Cardiac septum (tissue), 1 donor: Measurements from ENCODE around the gene PKNOX2. TPM values are rescaled to one million over a fixed set of nuclear protein-coding genes. Genes with fewer than 3 reads are reported as not detected.
A peak's percentile ranks its signal among the peaks of the same experiment; 100 is the strongest.

Experiments
- DNase-seq: peaks from one replicate; pipeline ENCODE4 v3.0.0-alpha.2; 2020; ENCODE audit warnings: low spot score
- intact Hi-C: fragments of 100-400 bp; cut with DNase I; formaldehyde crosslinking; loops from one replicate; pipeline ENCODE4 v1.14.0; 2022
- total RNA-seq: library from RNA; stranded (reverse); fragmentation: NEBNext Ultra II Directional; extraction: Animal tissue kit (Norgen Biotek cat#: 25700); gene quantifications from one replicate; pipeline ENCODE4 v1.2.1, GENCODE V29; 2021
- donor health status: DM: no; HTN: no; CAD: no.

Gene PKNOX2
- total RNA-seq, 1 donor from 2014 or later = 7.1 TPM

DNA sequence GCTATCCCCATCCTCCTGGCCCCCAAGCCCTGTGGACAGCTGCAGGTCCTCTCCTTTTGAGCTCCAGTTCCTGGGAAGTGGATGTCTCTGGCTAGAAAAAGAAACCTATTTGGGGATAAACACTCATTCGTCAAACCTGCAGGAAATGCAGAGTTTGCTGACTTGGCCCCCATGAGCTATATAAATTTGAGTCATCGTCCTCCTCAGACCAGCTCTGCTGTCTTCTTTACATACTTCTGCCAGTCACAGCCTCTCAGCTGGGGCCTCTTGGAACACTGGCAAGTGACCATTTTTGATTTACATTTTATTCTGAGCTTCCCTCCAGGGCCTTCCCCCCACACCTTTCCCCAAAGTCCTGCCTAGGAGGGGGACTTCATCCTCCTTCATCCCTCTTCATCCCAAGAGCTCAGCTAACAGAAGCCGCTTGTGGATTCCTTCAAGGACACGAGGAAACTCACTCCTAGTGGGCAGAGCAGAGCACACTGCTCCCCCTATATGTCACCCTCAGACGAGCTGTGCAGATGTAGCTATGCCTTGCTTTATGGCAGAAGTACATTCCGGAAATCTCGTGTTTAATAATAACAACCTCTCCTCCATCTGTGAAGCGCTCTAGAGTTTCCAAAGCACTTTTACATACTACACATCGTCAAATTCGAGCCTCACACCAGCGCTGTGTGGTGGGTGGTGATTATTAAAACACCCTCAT, 199.7 kb downstream of the PKNOX2 start:
- DNase-seq = no peak
- intact Hi-C loops = no loop called here

DNA sequence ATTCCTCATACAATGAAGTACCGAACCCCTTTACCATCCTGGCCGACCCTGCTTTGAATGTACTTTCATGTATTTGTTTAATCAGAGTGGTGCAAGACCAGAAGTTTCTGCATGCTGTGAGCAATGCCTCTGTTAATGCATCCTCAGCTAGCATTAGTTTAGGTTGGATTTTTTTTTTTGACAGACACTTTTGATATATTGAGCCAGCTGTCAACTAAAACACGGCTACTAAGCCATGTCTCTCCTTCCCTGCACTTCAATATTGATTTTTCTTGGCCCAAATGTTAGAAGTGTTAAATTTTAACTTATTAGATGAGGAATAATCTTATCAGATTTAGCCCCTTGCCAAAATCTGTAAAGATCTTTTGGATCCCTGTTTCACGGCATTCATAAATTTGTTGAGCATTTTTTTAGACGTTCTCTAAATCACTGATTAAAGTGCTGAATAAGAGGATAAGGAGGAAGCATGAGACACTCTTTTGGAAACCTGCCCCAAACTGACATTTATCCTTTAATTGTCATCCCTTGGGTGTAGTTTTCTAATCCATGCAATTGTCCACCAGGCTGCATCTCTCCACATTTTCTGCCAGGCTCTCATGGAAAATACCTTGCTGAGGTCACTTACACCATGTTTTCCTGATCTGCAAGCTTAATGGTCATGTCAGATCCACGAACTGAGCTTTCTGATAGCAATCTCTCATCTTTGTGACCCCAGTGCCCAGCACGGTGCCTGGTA, 200.8 kb downstream of the PKNOX2 start:
- no peak for DNase-seq
- intact Hi-C loops = no loop called here

DNA sequence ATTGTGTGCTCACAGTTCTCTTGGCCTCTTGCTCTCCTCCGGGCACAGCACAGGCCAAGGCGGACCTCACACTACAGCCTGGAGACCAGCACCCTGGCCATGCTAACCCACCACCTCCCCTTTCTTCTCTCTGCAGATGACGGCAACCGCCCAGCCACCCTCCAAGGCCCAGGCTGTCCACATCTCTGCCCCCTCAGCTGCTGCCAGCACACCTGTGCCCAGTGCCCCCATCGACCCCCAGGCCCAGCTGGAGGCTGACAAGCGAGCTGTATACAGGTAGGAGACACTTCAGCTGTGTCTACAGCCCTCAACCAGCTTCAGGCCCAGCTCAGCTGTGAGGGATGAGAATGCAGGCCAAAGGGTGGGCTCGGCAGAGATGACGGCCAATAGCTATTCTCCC, 203.2 kb downstream of the PKNOX2 start:
- DNase-seq = no peak
- intact Hi-C loops = no loop called here

DNA sequence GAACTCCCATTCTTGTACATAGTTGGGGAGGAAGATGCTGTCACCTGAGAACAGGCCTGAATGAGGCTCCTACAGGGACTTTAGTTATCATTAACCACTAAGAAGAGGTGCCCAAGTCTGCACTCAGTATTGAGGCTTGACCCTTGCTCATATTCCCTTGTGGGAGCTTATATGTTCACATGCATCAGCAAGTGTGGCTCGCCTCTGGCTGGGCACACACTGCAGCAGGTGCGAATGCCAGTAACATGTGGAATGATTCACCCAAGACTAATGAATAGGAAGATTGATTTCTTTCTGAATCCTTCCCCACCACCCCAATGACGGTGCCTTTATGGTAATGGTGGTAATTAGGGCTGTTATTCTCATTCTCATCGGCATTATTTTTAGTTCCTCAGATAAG, 204.2 kb downstream of the PKNOX2 start:
- DNase-seq = no peak
- intact Hi-C loops = no loop called here

DNA sequence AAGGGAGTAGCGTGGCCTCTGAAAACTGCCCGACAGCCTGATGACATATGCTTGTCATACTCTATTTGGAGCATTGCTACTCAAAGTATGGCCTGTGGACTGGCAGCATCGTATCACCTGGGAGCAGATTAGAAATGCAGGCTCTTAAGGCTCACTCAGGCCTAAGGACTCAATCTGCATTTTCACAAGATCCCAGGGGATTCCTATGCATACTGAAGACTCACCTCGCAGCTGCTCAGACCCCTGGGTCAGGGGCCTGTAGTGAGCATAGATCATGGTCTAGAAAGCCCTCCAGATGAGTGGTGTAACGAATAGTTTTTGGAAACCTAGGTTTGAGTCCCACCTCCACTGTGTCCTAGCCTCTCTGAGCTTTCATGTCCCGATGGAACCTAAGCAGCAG, 205.3 kb downstream of the PKNOX2 start:
- intact Hi-C loops = loop anchor here (5.0 kb wide), 1 partner anchor 57 kb away; no protein-coding TSS in a partner anchor

DNA sequence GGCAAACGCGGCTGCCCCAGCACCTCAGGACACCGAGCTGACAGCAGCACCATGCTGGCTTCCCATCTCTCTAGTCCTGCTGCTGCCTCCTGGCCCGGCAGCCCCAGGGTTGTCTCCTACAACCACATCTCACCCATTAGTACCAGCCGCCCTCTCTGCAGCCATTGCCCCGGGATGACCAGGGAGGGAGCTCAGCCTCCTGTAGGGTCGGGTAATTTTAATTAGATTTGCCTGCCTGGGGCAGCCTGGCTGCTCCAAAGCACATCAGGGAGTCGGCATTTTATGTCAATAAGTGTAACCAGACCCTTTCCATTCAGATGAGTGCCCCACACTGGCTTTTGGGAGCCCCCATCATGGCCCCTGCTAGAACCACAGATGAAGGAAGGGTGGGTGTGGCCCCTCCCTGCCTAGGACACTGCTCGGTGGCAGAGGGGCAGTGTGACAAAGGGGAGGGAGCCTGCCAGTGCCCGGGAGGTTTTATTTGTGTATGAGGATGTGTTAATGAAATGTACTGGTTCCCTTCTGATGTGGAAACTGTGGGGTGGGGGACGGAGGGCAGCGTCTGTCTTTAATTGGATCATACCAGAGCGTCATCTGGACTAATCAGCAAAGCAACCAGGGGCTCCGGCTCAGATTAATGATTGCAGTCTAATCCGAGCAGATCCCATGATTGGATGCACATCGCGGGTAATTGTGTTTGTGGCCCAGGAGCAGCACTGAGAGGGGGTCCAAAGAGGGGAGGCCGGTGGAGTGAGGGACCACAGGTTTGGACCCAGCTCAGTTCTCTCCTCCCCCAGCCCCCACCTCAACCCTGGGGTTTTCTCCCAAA, 206.2 kb downstream of the PKNOX2 start:
- intact Hi-C loops = loop anchor here (5.0 kb wide), 1 partner anchor 57 kb away; no protein-coding TSS in a partner anchor
- DNase-seq = no peak

More for the DNA sequence above, 205.3 kb downstream of the PKNOX2 start:
- no peak for DNase-seq

DNA sequence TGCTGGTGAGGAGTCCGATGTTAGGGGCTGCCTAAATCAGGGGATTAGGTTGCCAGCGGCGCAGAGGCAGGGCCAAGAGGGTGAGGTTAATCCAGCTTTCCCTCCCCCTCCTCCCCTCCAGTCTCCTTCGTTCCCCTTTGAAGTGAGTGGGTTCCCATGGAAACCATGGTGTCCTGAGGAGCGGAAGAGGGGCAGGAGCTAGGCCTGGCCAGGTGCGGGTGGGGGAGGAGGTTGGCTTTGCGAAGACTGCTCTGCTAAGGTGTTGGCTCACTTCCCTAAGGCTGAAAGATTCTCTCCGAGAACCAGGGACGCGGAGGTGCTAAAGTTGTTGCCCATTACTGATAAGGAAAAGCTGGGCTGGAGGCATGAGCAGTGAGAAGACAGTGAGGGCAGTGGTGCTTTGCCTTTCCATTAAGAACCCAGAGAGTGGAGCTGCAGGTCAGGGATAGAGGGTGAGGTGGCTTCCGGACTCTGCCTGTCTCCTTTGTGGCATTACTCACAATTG, 206.9 kb downstream of the PKNOX2 start:
- no peak for DNase-seq
- intact Hi-C loops = loop anchor here (5.0 kb wide), 1 partner anchor 56 kb away; no protein-coding TSS in a partner anchor

DNA sequence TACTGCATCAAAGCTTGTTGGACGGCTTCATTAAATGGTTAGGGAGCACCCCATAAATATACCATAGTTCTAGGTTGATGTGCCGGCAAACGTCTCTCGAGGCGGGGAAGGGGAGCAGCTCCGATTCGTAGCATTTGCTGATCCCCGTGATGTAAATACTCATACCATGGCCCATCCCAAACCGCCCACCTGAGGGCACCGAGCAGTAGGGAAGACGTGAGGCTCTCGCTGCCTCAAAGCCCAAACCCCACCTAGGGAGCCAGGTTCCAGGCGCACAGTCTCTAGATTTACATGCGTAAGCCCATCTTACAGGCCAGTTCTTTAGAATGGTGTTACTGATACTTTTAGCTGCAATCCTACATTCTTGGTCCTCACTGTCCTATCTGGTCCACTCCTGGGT, 207.5 kb downstream of the PKNOX2 start:
- no peak for DNase-seq
- intact Hi-C loops = loop anchor here (5.0 kb wide), 1 partner anchor 55 kb away; no protein-coding TSS in a partner anchor

DNA sequence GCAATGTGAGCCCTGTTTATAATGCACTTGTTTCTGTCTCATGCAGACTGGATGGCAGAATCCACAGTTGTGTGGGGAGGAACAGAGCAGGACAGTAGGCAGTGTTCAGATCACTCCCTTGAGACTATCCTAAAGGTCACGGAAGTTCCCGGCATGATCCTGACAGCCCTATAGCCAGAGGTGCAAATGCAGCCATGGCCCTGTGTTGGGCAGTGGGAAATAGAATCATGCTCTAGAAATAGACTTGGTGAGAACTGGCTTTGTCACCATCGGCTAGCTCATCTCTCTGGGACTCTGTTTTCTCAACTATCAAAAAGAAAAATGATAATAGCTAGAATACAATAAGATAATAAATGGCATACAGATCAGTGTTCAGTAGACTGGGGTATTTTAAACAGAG, 208.4 kb downstream of the PKNOX2 start:
- no peak for DNase-seq
- intact Hi-C loops = loop anchor here (5.0 kb wide), 1 partner anchor 54 kb away; no protein-coding TSS in a partner anchor

DNA sequence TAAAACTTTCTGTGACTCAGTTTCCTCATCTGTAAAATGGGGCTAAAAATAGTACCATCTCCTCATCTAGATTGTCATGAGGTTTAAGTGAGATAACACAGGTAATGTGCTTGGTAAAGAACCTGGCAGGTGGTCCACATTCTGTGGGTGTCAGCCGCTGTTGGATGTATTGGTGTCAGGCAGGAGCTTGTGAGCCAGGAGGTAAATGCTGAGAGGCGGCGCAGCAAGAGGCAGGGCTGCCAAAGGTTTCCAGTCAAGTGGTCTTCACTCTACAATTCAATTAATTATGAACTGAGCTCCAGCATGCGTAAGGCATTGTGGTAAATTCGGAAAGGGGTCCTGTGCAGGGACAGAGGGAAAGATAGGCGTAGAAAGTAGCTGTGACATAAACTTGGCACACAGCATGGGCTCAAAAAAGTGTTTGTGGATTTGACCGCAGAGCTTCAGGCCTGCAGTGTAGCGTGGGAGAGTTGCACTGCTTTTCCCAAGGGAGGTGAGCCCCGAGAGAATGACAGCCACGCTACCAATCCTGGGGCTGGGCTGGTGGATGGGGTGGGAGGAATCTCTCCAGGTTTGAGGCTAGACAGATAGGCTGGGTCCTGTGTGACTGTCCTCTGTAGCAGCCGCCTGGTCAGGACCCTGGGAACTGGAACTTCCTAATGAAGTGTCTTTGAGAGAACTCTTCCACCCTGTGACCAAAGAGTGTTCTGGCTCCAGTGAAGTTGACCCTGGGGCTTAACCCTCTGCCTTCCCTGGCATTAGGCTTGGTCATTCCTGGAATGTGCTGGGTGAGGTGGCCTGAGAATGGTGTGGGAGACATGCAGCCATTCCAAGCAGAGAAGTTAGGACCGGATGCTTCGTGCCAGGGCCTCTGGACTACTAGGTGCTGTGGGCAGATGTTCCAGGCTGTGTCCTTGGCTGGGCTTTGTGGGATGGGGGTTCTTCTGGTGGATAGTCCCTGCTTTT, 209.2 kb downstream of the PKNOX2 start:
- intact Hi-C loops = loop anchor here (5.0 kb wide), 1 partner anchor 54 kb away; no protein-coding TSS in a partner anchor
- DNase-seq = no peak

DNA sequence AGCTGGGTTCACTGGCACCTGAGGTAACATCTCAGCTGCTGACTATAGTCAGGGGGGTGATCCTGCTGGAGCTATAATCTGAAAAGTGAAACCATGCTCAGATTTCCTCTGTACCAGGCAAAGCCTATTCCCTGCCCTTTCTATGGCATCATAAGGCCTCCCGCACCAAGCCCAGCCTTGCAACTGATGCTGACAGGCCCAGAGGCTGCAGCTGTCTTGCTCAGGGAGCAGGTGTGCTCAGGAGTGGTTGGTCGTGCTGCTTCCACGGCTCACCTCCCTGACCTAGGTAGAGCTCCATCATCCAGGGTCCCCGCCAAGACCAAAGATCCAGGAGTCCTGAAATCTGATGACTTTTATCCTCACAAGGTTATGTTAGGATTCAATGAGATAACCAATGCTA, 209.8 kb downstream of the PKNOX2 start:
- DNase-seq = no peak
- intact Hi-C loops = loop anchor here (5.0 kb wide), 1 partner anchor 53 kb away; no protein-coding TSS in a partner anchor

DNA sequence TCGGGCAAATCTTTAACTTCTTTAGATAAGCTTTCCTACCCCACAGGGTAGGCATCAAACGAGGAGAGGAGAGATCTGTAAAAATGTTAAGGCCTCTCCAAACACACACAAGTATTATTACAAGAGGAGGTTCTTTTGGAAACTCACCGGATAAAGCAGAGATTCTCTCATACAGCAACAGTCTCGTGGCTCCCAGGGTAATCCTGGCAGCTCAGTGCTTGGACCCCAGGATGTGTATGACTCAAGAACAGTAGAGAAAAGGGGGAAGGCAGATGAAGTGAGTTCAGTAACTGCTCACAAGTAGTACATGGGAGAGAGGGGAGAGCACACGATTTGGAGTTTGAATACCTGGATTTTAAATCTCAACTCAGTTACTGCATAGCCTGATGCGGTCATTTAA, 210.6 kb downstream of the PKNOX2 start:
- DNase-seq = no peak
- intact Hi-C loops = no loop called here

DNA sequence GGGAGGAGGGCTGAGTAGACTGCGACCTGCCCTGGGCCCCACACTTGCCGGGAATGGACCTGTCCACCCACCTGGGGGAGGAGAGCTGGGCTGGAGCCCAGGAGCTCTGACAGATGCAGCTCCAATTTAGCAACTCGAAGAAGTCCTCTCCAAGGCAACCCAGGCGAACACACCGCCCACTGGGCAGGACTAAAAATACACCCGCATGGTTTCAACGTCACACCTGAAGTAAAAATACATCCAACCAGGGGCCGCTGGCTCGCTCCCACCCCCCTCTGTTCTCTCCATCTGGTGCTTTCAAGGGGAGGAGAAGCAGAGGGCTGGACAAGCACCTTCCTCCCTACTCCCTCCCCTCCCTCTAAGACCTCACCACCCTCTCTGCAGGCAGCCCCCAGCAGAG, 211.6 kb downstream of the PKNOX2 start:
- peak; percentile 87 for DNase-seq
- intact Hi-C loops = no loop called here

DNA sequence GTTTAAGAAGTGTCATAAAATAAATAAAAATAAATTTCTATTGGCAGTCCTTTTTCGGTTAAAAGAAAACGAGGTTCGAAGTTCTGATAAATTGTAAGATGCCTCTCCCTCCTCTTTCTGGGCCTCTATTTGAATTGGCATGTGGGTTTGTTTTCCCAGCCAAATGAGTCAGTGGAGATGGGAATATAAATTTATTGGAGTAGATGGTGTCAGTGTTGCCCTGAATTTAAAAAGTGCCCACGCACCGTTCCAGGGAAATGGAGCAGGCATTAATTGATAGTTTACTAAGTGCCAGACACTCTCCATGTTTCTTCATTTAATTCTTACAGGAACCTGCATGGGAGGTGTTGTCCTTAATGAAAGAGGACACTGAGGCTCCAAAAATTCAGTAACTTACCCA, 212.3 kb downstream of the PKNOX2 start:
- intact Hi-C loops = no loop called here
- no peak for DNase-seq

DNA sequence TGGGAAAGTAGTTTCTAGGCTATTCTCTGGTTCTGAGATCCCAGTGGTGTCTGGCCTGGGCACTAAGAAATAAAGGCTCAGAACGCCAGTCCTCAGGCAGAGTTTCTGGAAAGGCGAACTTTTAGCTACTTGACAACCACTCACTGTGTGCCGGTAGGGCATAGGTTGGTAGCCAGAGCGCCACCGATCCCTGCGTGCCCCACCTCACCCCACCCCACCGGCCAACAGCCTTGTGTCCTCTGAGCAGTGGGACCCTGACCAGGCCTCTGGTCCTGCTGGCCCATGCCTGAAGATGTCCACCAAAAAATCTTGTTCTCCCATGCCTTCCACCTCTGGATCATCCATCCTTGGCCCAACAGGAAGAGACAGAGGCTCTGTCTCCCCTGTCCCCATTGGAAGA, 213.5 kb downstream of the PKNOX2 start:
- intact Hi-C loops = no loop called here
- DNase-seq = no peak

DNA sequence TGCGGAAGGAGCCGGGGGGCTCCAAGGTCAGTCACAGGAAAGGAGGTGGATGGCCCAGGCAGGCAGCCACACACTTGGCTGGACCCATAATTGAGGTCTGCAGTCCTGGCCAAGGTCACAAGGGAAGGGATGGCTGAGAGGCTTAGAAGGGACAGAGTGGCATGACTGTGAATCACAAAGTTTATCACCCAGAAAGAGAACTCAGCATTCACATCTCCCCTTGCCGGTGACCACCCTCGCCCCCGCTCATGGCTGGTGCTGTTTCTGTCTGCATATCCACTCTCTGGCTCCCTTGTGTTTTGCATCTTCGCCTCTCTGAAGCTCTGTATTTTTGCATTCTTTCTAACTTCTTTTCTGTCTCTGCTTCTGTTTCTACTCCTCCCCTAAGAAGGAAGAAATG, 214.0 kb downstream of the PKNOX2 start:
- no peak for DNase-seq
- intact Hi-C loops = no loop called here

DNA sequence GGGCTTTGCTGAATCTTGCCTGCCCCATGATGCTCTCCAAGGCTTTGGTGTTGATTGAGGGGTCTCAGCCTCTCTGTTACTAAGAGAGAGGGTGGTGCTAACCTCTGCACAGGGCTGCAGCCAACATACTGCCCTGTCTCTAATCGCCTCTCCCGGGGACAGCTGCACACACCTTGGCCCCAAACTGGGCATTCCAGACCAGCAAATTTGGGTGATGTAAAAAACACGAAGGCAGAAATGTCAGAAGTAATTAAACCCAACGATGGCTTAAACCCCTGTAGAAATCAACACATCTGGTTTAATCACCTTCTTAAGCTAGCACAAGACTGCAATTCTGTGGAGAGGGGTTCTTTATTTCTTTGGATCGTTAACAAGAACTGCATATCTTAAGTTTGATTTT, 215.0 kb downstream of the PKNOX2 start:
- no peak for DNase-seq
- intact Hi-C loops = no loop called here

DNA sequence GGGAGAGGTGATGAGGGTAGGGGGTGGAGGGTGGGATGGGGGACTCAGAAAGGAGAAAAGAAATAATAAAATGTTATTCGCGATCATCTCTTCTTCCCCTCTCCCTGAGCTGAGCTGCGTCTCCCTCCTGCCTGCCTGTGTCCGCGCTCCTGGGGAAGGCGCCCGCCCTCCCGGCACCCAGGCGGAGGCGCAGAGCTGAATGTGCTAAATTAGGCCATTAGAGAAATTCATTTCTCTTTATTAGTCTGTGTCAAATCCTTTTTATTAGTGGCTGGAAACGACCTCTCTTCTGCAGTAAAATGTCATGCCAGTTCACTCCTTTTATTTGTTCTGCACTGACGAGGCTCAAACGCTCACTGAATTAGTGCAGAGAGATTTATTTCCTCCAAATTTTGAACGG, 215.4 kb downstream of the PKNOX2 start:
- intact Hi-C loops = no loop called here
- DNase-seq = no peak
